Measurements from ENCODE around the gene NELFCD.

DNA sequence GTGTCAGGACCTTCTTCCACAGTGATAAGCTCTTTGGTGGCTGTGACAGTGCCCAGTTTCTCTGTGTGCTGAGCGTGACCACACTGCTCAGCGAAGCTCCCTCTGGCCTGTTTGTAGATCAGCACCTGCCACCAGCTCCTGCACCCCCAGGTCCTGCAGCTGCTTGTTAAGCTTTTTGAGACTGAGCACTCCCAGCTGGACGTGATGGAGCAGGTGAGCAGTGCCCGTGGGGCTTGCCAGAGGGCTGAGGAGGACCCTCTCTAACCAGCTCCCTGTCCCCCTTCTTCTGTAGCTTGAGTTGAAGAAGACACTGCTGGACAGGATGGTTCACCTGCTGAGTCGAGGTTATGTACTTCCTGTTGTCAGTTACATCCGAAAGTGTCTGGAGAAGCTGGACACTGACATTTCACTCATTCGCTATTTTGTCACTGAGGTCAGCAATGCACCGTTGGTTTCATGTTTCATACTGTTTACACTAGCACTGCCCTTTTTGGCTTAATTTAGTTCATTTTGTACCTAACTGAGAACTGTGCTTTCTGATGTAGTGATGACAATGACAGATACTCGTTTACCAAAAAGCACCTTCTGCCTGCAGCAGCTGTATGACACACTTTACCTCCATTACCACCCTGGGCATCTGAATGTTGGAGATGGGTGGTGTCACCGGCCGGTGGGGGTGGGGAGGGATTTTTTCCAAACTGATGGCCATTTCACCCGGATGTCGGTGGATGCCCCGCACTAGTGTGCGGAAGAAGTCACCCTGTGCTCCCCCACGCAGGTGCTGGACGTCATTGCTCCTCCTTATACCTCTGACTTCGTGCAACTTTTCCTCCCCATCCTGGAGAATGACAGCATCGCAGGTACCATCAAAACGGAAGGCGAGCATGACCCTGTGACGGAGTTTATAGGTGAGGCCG, 12.5 kb downstream of the NELFCD start:
- TF ChIP-seq CTCF (IDR thresholded peaks at IDR 0.05; ENCODE audit: borderline replicate concordance, extremely low read depth, low read length, poor library complexity, severe bottlenecking) (no peak), EZH2 (IDR thresholded peaks at IDR 0.05; ENCODE audit: borderline replicate concordance, low read depth, low read length, severe bottlenecking) (no peak)
